Measurements from ENCODE around the gene CATSPER4.
A peak's percentile ranks its signal among the peaks of the same experiment; 100 is the strongest.

GRCh38 chr1:26164036-26164860 lies 26.2 kb upstream of the CATSPER4 start:
- TF ChIP-seq CTCF (IDR thresholded peaks at IDR 0.05) (peak; percentile 19 to 91 (median 70)), POLR2A (IDR thresholded peaks at IDR 0.05) (no peak)

Data from heart left ventricle (tissue), 13 donors.